HG03457 (cell line): Measurements from ENCODE around the gene CASK.
"Not testable (repeated sequence)": the region's sequence is repeated elsewhere in the genome, so short reads cannot be mapped to it uniquely, and the experiment has no call there.

ENCODE experiments used
- ATAC-seq: cut with Tn5 transposase; IDR thresholded peaks from one replicate; pipeline ENCODE4 v1.9.1; 2021; ENCODE audit warnings: moderate number of reproducible peaks; ENCODE audit not compliant: unreplicated experiment

The CASK gene

DNA sequence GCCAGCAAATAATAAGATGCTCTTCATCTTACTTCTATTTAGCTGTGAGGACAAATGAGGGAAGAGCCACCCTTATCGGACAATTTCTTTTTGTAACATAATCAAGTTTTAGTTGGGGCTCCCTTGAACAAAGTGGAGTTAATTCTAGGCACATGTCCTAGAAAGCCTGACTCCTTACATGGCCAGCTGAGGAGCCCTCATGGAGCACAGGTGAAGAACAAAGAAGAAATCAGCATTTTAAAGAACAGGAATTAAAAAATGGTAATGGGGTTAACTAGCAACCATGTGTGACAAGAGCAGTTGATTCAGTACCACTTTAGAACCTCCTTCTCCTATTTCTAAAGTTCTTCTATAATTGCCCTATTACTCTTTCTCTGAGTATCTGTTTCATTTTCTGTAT is 183.5 kb downstream of the CASK start:
- ATAC-seq: no peak

DNA sequence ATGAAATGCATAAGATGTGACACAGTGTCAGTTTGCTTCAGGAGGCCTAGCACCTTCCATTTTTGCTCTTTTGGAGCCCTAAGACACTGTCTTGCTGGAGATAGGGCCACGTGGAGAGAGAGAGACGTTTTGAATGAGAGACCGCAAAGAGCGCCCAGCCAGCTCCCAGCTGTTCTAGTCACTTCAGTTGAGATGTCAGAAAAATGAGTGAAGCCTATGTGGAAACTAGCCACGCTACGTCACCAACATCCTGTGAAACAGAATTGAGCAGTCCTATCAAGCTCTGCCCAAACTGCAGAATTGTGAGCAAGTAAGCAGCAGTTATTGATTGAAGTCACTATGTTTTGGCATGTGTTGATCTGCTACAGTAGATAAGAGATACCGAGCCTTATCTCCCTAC is 186.3 kb downstream of the CASK start:
- no peak for ATAC-seq

DNA sequence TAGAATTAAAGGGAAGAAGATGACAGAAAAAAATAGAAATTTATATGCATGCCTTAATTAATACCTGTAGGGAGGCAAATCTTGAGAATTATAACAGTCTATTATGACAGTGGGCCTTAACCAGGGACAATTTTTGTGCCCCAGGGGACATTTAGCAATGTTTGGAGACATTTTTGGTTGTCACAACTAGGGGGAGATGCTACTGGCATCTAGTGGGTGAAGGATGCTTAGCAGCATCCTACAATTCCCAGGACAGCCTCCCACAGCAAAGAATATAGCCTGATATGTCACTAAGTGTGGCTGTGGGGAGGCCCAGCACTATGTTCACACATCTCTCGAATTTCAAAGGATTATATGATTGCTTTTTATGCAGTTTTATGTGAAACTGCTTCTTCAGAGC is 188.8 kb downstream of the CASK start:
- no peak for ATAC-seq

DNA sequence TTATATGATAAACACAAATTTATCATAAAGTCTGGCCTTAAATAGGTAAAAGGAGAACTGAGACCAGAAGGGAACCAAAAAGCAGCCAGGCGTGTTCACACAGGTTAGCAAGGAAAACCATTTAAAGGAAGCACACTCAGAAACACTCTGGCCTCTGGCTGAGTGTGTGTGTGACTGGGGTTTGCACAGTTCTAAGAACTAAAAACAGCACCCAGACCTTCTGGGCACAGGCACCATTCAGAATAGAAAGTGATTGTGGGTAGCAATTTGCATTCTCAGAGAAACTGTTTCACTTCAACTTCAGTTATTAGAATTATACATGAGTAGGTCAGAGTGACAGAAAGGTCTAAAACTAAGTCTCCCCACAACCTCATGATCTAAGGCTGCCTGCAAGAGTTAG is 189.4 kb downstream of the CASK start:
- peak; percentile 93 for ATAC-seq

DNA sequence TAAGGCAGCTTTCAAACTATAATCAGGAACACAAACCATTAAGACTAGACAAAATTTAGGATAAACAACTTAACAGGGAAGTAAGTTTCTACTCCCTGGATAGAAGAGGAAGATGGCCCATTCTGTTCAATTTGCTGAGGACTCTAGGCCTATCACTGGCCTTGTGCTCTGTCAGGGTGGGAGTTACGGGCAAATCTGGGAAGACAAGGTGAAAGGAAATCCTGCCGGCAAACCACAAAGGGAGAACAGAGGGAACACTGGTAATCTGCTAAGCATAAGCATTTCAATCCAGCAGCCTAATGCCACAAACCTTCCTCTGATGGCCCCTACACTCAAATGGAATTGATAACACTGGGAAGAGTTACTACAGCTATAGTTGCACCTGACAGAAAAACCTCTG is 191.1 kb downstream of the CASK start:
- ATAC-seq: no peak

DNA sequence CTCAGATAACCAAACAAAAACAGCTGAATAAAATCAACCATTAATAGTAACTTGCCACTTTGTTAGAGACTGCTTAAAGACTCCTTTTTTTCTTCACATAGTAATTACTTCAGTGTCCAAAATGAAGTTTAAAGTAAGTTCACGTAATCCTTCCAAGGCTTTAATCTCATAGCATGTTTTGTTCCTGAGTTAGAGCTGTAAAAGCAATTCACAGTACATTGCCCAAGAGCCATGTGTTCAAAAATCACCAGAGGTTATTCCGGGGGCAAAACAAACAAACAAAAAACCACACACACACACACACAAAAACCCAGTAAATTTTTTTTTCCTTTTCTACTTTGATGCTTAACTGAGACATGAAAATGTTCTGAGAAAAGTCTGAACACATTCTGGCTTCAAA is 193.3 kb downstream of the CASK start:
- no peak for ATAC-seq

DNA sequence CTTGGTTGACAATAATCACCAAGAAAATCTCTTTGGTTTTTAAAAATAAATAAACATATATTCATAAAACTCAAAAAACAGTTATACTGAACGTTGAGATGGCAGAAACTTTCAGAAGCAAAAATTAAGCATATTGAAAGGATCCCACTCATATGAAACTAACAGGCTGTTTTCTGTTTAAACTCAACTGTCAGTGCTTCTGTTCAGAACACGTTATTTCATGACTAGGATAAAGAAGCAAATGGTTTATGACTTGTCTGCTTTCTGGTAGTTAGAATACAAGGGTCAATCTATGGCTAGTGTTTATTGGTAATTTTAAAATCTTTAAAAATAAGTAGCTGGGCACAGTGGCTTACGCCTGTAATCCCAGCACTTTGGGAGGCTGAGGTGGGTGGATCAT is 195.2 kb downstream of the CASK start:
- ATAC-seq: no peak

DNA sequence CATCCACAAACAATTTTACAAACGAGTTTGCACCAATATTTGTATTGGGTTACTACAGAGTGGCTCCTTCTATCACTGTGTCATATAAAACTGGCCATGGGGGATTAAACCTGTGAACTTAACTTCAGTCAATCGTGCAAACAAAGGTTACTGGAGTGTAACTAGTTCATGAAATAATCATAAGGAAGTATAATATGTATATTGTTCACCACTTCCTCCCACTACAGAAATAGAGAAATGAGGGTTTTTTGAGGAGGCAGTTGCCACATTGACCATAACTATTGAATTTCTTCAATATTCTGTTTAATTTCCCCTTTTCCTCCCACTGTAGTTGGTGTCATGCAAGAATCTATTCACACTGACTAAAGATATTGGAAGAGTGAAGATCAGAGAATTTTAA is 199.5 kb downstream of the CASK start, which contains the start of gene GPR82:
Gene GPR82 (plus strand): TSS at position 356 of the 400 bp plus-strand sequence. CDS start 2,846 bp downstream, outside the sequence.
- ATAC-seq: no peak

DNA sequence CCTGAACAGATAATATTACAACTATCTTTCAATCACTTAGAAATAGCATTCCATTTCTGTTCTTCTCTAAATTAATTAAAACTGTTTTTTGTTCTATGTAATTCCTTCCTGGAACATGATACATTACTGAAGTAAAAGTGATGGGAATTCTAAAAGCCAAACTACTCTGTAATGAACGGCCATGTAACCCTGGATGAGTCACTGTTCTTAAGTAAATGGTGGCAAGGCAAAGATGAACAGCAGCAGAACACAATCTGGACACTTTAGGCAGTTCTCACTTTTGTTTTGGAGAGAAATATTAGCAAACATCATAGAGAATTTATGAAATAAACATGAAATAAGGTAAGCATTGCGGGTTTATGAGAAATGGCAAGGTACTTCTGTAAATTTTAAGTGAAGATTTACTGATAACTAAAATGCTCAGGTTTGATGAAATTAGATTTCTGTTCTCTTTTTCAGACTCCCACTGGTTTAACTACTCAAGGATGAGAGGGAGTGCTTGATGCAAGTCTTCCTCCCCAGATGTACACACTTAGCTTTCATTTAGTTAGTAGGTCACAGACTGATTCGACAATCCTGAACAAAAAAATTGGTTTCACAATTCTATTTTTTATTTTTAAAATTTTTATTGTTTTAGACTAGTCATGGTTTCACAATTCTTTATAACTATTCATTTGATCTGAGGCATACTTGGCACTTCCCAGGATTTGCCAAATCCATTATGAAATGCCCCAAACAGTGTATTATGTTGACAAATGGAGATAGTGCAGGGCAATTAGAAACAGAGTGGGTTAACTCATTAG is 200.3 kb downstream of the CASK start:
- no peak for ATAC-seq

DNA sequence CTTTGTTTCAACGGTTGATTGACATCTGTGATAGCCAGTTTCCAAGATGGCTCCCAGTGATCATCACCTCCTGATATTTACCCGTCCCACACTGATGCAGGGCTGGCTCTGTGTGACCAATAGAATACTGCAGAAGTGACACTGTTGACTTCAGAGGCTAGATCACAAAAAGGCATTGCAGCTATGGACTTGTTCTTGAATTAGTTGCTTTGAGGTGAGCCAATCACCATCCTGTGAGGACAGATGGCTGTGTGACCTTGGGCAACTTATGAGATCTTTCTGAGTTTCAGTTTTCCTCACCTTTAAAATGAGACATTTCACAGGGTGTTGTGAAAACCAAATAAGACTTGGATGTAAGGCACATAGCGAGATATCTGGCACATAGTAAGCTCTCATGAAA is 201.1 kb downstream of the CASK start:
- ATAC-seq: no peak

DNA sequence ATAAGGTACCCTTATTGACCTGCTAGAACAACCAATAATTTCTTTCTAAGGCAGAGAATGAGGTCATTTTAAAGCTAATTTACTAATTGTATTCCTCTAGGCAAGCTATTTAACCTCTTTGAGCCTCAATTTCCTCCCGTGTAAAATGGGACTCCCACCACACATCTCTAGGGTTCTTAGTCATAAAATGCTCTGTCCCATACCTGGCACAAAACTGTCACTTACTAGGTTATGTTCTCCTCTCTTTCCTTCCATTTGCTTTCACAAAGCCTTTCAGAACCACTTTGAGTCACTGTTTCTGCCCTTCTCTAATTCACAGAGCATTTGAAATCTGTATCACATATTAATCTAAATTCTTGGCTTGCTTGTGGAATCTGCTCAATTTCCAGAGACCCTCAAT is 201.8 kb downstream of the CASK start:
- peak; percentile 41 for ATAC-seq

DNA sequence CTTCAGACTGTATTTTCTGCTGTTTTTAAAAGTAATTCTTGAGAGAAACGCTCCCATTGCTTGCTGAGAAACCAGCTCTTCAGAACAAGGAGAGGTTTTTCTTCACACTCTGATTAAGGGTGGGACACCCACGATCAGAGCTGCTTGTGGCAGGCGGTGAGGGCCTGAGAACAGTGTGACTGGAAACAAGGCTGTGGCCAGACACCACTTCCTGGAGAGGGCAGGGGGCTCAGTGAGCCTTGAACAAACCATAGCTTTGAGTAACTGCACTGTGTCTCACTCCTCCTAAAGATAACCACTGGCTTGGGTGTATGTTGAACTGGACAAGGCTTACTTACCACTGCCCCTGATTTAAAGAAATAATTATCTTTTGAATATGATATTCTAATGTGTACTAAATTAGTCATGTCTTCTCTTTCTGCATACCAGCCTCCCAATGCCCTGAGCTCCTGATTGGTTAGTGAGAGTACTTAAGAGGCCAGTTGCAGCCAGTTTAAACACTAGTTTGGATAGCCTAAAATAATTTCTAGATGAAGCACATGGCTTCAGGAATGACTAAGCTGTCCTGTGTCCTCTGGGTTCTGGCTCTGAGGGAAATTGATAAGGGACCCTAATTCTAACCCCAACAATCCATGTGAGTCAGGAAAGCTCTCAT is 203.1 kb downstream of the CASK start:
- ATAC-seq: peak; percentile 84

DNA sequence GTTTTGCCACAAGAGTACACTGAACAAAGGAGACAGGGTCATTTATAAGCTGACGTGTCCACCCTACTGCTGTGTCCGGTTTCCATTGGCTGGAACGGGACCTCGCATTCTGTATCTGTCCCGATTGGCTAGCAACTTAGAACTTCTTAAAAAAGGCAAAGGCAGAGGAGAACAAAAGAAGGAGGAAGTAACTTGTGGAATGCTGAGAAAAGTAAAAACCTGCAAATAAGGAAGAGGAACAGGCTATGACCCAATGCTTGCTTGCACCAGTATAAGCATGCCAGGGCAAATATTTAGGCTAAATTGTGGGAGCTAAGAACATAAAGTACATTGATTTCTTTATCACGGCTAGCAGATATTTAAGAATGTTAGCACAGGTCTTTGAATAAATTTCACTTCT is 203.7 kb downstream of the CASK start:
- not testable (repeated sequence) for ATAC-seq

DNA sequence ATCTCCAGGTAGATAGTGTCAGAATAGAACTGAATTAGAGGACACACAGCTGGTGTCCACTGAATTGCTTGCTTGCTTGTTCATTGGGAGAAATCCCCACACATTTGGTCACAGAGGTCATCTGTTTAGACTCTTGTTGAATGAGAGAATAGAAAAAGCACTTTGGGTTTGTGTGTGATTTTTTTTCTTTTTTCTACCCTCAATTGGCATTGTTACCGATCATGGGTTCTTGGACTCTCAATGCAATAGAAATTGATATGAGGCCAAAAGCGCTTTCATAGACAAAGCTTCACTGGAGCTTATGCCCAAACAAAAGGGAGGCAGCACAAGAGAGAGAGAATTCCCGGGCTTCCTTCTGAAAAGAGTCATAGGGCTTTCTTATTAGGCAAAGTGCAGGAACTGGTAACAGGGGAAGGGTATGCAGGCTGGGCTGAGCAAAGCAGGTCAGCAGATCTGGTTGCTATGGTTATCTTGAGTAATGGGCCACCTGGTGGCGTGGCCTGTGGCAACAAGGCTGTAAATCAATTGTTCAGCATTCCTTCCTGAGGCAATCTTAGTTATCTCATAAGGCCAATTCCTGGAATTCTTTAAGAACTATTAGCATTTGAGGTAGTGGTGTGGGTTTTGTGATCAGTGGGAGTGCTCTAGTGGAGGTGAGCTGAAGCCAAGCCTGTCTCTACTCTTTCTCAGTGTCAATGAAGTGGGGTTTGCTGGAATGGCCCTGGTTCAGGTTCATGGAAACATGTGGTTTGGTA is 204.7 kb downstream of the CASK start:
- ATAC-seq: no peak

DNA sequence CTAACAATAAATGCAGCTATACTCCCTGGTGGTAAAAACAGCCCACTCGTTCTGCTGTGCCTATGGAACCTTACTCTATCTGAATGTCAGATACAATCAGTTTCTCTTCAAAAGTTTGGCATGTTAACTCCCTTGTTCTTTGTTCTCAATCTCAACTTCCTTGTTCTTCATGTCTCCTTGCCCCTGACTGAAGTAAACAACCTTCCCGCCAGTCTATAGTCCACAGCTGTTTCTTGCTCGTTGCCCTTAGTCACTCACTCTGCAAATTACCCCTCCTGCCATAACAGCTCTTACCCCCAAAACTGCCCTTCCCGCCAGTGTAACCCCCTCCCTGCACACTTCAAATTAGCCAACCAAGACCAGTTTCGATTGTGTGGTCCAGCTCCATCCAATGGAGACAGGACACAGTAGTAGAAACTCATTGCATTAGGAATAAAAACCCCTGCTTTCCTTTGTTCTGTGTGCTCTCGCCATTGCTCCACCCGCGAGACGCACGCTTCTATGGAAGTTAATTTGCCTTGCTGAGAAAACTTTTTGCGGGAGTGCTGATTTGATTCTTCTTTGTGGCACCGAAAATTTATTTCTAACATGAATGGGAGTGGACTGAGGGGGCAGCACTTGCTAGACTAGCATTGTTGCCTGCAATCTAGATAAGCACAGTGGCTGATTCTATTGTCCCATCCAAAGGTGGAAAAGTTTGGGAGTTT is 206.4 kb downstream of the CASK start:
- ATAC-seq: no peak

DNA sequence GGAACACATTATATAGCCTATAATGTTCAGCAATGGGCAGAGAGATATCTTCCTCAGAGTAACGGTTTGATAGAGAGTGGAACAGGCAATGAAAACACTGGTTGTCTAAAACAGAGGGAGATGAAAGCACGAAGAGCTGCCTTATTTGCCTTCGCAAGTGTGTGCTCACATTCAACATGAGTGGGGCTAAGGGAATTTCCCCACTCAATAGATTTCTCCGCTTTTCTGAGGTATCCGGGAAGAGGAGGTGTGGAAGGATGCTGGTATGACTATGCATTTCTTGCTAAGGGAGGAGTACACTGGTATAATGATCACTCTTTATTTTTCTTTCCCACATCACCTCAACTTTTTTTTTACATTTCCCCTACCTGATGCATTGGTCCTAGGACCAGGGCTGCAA is 207.1 kb downstream of the CASK start:
- ATAC-seq: no peak

DNA sequence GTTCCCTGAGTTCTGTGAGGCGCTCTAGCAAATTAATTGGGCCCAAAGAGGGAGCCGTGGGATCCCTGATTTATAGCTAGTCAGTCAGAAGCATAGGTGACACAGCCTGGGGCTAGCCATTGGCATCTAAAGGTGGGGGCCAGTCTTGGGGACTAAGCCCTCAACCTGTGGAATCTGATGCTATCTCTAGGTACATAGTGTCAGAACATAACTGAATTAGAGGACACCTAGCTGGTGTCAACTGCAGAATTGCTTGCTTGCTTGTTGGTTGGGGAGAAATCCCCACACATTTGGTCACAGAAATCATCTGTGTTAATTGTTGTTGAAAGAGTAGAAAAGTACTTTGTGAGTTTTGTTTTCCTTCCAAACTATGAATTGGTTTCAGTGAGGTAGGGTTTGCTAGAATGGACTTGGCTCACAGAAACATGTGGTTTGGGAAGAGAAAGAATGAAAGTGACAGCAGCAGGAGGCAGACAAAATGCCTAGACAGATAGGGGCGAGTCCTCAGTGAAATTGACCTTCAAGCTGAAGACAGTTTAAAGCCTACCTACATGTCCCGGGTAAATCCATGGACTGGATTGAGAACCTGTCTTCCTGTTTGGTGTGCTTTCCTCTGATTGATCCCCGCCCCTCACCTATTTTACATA is 212.2 kb downstream of the CASK start:
- no peak for ATAC-seq

DNA sequence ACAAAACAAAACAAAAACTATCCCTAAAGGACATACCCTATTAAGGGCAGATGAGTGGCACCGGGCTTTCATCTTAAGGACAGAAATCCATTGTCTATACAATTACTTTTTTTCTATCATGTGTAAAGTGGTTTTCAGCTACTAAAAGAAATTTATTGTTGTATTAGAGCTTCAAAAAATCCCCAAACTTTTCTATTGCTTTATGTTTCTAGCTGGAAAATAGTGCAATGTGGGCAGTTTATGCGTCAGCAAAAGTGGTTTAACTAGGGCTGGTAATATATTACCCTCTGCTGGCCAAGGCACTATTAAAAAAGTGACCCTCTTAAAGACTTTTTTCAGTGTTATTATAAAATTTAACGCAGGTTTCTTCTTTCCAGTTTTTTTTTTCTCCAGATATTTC is 214.9 kb downstream of the CASK start:
- ATAC-seq: no peak

DNA sequence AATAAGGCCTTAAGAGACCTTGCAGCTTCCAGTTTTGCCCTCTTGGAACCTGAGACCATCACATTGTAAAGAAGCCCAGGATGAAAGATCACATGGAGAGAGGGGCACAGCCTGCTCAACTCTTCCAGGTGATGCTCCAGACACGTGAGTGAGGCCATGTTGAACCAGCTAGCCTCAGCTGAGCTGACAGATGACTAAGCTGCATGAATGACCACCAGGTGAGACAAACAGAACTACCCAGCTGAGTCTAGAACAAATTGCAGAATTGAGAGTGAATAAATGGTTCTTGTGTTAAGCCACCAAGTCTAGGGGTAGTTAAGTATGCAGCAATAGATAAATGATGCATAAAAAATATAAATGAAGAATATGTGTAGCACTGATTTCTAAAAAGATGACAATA is 216.1 kb downstream of the CASK start:
- ATAC-seq: no peak

DNA sequence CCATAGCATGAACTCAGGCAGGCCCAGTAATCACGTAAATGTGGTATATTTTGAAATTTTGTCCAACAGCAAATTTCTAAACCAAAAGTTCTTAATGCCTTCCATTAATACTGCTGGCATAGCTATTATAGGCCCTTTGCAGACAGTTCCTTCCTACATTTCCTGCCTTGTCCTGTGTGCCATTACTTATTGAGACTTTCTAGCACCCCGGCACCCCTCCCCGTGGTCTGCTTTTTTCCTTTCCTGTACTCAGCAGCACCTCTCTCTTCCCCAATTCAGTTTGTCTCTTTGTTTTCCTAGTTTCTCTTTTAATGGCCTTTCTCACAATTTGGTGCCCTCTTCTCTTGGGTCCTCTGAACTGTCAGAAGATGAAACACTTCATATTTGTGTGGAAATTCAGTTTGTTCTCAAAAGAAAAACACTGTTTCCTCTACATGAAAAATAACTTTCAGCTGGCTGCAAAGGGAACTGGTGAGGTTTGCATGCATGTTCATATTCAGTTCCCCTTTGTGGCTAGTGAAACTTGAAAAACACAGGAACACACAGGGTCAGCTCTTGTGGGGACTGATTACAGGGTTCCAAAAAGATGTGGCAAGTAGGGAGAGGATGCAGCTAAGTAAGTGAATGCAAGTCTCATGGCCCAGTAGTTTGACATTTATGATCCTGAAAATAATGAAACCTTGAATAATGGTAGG is 217.5 kb downstream of the CASK start:
- ATAC-seq: no peak
